C4-2B (cell line): ENCODE results near the gene RMC1.

ENCODE experiments used
- H3K27ac ChIP-seq: fragments of 450-650 bp; 2 replicates; pipeline ENCODE4 v1.5.1; 2017
- CTCF ChIP-seq: fragments of 450-650 bp; conservative IDR thresholded peaks from 2 replicates; pipeline ENCODE4 v1.5.1; 2017; ENCODE audit warnings: mild to moderate bottlenecking
- ZFX ChIP-seq: fragments of 450-650 bp; IDR thresholded peaks from 2 replicates; pipeline ENCODE4 v1.6.1; 2017

The RMC1 gene

GRCh38 chr18:23565916-23566547, 62.7 kb downstream of the RMC1 start:
- no peak for TF ChIP-seq ZFX
- TF ChIP-seq CTCF: no peak
- H3K27ac ChIP-seq: no peak overlapping the region

GRCh38 chr18:23567671-23568070, 64.4 kb downstream of the RMC1 start:
- H3K27ac ChIP-seq: no peak overlapping the region
- no peak for TF ChIP-seq ZFX
- no peak for TF ChIP-seq CTCF

- H3K27ac ChIP-seq: no peak overlapping the region
- TF ChIP-seq ZFX (no peak), CTCF (no peak)
These were observed 65.2 kb downstream of the RMC1 start for GRCh38 chr18:23568281-23569138.

- TF ChIP-seq ZFX (no peak), CTCF (no peak)
- H3K27ac ChIP-seq: no peak overlapping the region
These were observed 66.2 kb downstream of the RMC1 start for GRCh38 chr18:23569299-23570063.

GRCh38 chr18:23570912-23571504, 67.7 kb downstream of the RMC1 start:
- TF ChIP-seq ZFX (no peak), CTCF (no peak)
- H3K27ac ChIP-seq: no peak overlapping the region

- TF ChIP-seq ZFX (no peak), CTCF (no peak)
- H3K27ac ChIP-seq: no peak overlapping the region
These were observed 68.7 kb downstream of the RMC1 start for GRCh38 chr18:23572012-23572411.
